ENCODE data around the gene RNF13. TPM values are rescaled to one million over a fixed set of nuclear protein-coding genes. Genes with fewer than 3 reads are reported as not detected.

The RNF13 gene
- total RNA-seq, 2 experiments from 2014 or later: 39.1 to 44.1 TPM

GRCh38 chr3:149959443-149959842, 146.4 kb downstream of the RNF13 start:
- ChIA-PET CTCF (no interaction called here), POLR2A (no interaction called here)
- H3K36me3 Mint-ChIP-seq (ENCODE audit: low read depth): no peaks in the 10 kb centered on the region
- ATAC-seq (ENCODE audit: poor library complexity) (no peak), DNase-seq (no peak)
- Histone ChIP-seq H3K4me3 (ENCODE audit: low read length) (no peak overlapping the region), H3K27me3 (ENCODE audit: control insufficient read depth in 1 of 2, insufficient read depth in 2 of 2, low read length in 2 of 2) (no peaks in the 10 kb centered on the region), H3K36me3 (ENCODE audit: insufficient read depth, low read length) (peaks cover 4% of the 10 kb centered on the region), H3K9me3 (ENCODE audit: control insufficient read depth in 1 of 2, insufficient read depth in 1 of 2, low read length in 2 of 2) (no peaks in the 10 kb centered on the region), H3K4me1 (ENCODE audit: insufficient read depth, low read length) (no peaks in the 10 kb centered on the region), H3K27ac (ENCODE audit: low read depth in 1 of 2, low read length in 2 of 2) (no peak overlapping the region)
- no peaks in the 10 kb centered on the region for H3K27me3 Mint-ChIP-seq
- peaks cover 18% of the 10 kb centered on the region for H3K4me1 Mint-ChIP-seq (ENCODE audit: low read depth)
- TF ChIP-seq, protein P1, sequence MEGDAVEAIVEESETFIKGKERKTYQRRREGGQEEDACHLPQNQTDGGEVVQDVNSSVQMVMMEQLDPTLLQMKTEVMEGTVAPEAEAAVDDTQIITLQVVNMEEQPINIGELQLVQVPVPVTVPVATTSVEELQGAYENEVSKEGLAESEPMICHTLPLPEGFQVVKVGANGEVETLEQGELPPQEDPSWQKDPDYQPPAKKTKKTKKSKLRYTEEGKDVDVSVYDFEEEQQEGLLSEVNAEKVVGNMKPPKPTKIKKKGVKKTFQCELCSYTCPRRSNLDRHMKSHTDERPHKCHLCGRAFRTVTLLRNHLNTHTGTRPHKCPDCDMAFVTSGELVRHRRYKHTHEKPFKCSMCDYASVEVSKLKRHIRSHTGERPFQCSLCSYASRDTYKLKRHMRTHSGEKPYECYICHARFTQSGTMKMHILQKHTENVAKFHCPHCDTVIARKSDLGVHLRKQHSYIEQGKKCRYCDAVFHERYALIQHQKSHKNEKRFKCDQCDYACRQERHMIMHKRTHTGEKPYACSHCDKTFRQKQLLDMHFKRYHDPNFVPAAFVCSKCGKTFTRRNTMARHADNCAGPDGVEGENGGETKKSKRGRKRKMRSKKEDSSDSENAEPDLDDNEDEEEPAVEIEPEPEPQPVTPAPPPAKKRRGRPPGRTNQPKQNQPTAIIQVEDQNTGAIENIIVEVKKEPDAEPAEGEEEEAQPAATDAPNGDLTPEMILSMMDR (IDR thresholded peaks at IDR 0.05): no peak
- intact Hi-C loops (cut with DNase I, micrococcal nuclease): no loop called here
- H3K4me3 Mint-ChIP-seq: no peak overlapping the region
- H3K27ac Mint-ChIP-seq: no peak overlapping the region
- no peaks in the 10 kb centered on the region for H3K9me3 Mint-ChIP-seq

DNA sequence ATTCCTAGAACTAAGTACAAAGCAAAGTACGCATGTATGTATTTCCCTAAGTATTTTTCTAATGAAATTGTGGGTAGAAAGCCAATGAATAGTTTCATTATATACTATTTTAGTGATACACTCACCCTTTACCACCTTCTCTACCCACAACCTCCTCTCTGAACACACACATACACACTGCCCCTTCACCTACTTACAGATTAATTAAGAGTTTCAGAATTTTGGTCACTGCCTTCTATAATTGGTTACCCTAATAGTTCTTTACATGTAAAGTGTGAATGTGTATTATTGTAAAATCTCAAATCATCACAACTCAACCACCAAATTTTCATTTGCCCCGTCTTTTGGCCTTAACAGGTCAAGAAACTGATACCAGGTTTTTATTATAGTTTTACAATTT, 150.5 kb downstream of the RNF13 start:
- H3K4me1 Mint-ChIP-seq (ENCODE audit: low read depth): peaks cover 5% of the 10 kb centered on the region
- intact Hi-C loops (cut with DNase I, micrococcal nuclease): loop anchor here in 1 of 2 experiments (10.0 kb wide), 1 partner anchor 321 kb away; no protein-coding TSS in a partner anchor
- Histone ChIP-seq H3K9me3 (ENCODE audit: control insufficient read depth in 1 of 2, insufficient read depth in 1 of 2, low read length in 2 of 2) (no peaks in the 10 kb centered on the region), H3K4me3 (ENCODE audit: low read length) (no peak overlapping the region), H3K27me3 (ENCODE audit: control insufficient read depth in 1 of 2, insufficient read depth in 2 of 2, low read length in 2 of 2) (no peaks in the 10 kb centered on the region), H3K36me3 (ENCODE audit: insufficient read depth, low read length) (no peaks in the 10 kb centered on the region), H3K4me1 (ENCODE audit: insufficient read depth, low read length) (no peaks in the 10 kb centered on the region), H3K27ac (ENCODE audit: low read depth in 1 of 2, low read length in 2 of 2) (no peak overlapping the region)
- no peak for DNase-seq
- H3K9me3 Mint-ChIP-seq: no peaks in the 10 kb centered on the region
- H3K36me3 Mint-ChIP-seq (ENCODE audit: low read depth): no peaks in the 10 kb centered on the region
- TF ChIP-seq, protein P1 (IDR thresholded peaks at IDR 0.05): no peak
- no peak overlapping the region for H3K27ac Mint-ChIP-seq
- POLR2A ChIA-PET: no interaction called here
- H3K4me3 Mint-ChIP-seq: no peak overlapping the region
- no peak for ATAC-seq (ENCODE audit: poor library complexity)
- H3K27me3 Mint-ChIP-seq: peaks cover 4% of the 10 kb centered on the region
- CTCF ChIA-PET: no interaction called here

DNA sequence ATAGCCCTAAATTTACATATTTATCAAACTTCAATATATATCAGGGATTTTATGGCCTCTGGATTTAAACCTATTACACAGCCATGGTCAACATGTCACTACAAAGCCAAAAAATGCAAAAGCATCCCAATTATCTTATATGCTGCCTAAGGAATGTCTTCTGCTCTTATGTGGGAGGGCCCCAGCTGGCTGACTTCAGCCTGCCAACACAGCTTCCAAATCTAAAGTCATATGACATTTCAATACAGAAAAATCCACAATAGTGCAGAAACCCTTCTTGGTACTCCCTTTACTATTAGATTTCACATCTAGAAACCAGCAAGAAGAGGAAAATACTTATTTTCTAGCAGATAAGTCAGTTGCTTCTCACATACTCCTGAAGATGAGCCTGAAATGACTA, 151.3 kb downstream of the RNF13 start:
- CTCF ChIA-PET: no interaction called here
- H3K27ac ChIP-seq (ENCODE audit: low read depth in 1 of 2, low read length in 2 of 2): no peak overlapping the region
- no peak overlapping the region for H3K4me3 Mint-ChIP-seq
- H3K27ac Mint-ChIP-seq: no peak overlapping the region
- H3K4me3 ChIP-seq (ENCODE audit: low read length): no peak overlapping the region
- H3K4me1 ChIP-seq (ENCODE audit: insufficient read depth, low read length): no peaks in the 10 kb centered on the region
- H3K4me1 Mint-ChIP-seq (ENCODE audit: low read depth): peaks cover 9% of the 10 kb centered on the region
- H3K27me3 Mint-ChIP-seq: peaks cover 9% of the 10 kb centered on the region
- POLR2A ChIA-PET: no interaction called here
- no peaks in the 10 kb centered on the region for H3K27me3 ChIP-seq (ENCODE audit: control insufficient read depth in 1 of 2, insufficient read depth in 2 of 2, low read length in 2 of 2)
- ATAC-seq (ENCODE audit: poor library complexity) (no peak), DNase-seq (no peak)
- no peaks in the 10 kb centered on the region for H3K36me3 ChIP-seq (ENCODE audit: insufficient read depth, low read length)
- H3K36me3 Mint-ChIP-seq (ENCODE audit: low read depth): no peaks in the 10 kb centered on the region
- H3K9me3 ChIP-seq (ENCODE audit: control insufficient read depth in 1 of 2, insufficient read depth in 1 of 2, low read length in 2 of 2): no peaks in the 10 kb centered on the region
- H3K9me3 Mint-ChIP-seq: no peaks in the 10 kb centered on the region
- intact Hi-C loops (cut with DNase I, micrococcal nuclease): loop anchor here in 1 of 2 experiments (10.0 kb wide), 1 partner anchor 321 kb away; no protein-coding TSS in a partner anchor
- TF ChIP-seq, protein P1 (IDR thresholded peaks at IDR 0.05): no peak

Data from CD4-positive, alpha-beta T cell (primary cell).